Measurements from ENCODE around the gene SLC9A1. TPM values are rescaled to one million over a fixed set of nuclear protein-coding genes. Genes with fewer than 3 reads are reported as not detected.

Gene SLC9A1
- total RNA-seq, 2 donors from 2014 or later, result 22.9 to 30.4 TPM

DNA sequence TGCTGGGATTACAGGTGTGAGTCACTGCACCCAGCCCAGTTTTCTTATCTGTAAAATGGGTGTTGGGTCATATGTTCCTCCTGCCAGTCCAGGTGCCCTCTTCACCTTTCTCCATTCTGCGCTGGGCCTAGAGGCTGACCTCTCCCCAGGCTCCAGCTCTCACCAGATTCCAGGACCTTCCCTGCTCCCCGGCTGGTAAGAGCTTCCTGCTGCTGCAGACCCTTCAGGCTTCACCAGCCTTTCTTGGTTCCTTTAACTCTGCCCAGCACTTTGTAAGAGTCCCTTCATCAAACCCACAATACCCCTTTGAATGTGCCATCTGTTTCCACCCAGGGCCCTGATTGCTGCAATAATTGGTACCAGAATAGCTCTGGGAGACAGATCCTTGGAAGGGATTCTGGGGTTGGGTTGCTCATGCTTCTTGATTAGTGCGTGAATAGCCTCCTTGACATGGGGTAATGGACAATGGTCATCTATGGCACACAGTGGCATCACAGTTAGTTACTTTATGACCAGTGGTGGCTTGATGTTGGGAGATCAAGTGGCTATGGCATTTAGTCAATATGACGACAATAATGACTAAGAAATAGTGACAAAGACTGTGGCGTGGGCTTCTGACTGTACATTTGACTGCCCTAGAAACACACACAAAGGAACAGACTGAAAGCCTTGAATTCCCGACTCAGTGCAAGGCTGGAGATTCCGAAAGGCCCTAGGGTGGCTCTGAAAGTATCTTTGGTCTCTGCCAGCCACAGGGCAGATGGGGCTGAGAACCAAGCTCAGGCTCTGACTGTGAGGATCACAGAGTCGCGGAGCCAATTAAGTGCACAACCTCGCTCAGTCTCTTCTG is 67.3 kb downstream of the SLC9A1 start:
- TF ChIP-seq, protein P1, sequence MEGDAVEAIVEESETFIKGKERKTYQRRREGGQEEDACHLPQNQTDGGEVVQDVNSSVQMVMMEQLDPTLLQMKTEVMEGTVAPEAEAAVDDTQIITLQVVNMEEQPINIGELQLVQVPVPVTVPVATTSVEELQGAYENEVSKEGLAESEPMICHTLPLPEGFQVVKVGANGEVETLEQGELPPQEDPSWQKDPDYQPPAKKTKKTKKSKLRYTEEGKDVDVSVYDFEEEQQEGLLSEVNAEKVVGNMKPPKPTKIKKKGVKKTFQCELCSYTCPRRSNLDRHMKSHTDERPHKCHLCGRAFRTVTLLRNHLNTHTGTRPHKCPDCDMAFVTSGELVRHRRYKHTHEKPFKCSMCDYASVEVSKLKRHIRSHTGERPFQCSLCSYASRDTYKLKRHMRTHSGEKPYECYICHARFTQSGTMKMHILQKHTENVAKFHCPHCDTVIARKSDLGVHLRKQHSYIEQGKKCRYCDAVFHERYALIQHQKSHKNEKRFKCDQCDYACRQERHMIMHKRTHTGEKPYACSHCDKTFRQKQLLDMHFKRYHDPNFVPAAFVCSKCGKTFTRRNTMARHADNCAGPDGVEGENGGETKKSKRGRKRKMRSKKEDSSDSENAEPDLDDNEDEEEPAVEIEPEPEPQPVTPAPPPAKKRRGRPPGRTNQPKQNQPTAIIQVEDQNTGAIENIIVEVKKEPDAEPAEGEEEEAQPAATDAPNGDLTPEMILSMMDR (IDR thresholded peaks at IDR 0.05), result no peak
- no peak for TF ChIP-seq POLR2A (IDR thresholded peaks at IDR 0.05)
- no peak for TF ChIP-seq POLR2AphosphoS5 (IDR thresholded peaks at IDR 0.05)
- WGBS, result 92% methylated on average over 10 of the region's 10 CpGs
- Histone ChIP-seq H3K27ac (no peak overlapping the region), H3K9me3 (no peaks in the 10 kb centered on the region), H3K36me3 (no peaks in the 10 kb centered on the region), H3K4me3 (no peak overlapping the region), H3K27me3 (replicated peaks; ENCODE audit: insufficient read depth) (no peaks in the 10 kb centered on the region), H3K4me1 (replicated peaks) (no peaks in the 10 kb centered on the region)
- intact Hi-C loops (cut with DNase I), result no loop called here
- DNase-seq (ENCODE audit: low spot score), result no peak

DNA sequence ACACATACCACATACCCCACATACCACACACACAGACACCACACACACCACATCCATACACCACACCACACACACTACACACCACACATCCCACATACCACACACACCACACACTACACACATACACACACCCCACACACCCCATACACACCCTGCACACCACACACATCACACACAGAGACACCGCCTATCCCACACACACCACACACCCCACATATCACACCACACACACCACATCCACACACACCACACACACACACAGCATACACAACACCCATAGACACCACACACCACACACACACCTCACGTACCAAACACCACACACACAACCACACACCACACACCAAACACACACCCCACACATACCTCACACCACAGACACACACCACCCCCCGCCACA is 68.3 kb downstream of the SLC9A1 start:
- WGBS, result 96% methylated on average over 3 of the region's 3 CpGs
- TF ChIP-seq, protein P1 (IDR thresholded peaks at IDR 0.05), result no peak
- no peak for TF ChIP-seq POLR2A (IDR thresholded peaks at IDR 0.05)
- no peak for TF ChIP-seq POLR2AphosphoS5 (IDR thresholded peaks at IDR 0.05)
- Histone ChIP-seq H3K4me3 (no peak overlapping the region), H3K27ac (no peak overlapping the region), H3K4me1 (replicated peaks) (no peaks in the 10 kb centered on the region), H3K36me3 (no peaks in the 10 kb centered on the region), H3K27me3 (replicated peaks; ENCODE audit: insufficient read depth) (no peaks in the 10 kb centered on the region), H3K9me3 (no peaks in the 10 kb centered on the region)
- intact Hi-C loops (cut with DNase I), result no loop called here
- DNase-seq (ENCODE audit: low spot score), result no peak

DNA sequence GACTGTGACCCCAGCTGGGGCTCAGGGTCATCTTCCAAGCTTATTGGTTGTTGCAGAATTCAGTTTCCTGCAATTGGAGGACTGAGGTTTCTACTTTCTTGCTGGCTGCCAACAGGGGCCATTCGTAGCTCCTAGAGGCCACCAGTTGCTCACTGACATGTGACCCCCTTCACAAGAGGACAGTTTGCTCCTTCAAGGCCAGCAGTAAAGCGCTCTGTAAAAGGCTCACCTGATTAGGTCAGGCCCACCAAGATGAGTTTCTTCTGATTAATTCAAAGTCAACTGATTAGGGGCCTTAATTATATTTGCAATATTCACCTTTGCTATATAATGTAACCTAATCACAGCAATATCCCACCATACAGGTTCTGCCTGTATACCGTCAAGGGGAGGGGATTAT is 68.9 kb downstream of the SLC9A1 start:
- Histone ChIP-seq H3K27me3 (replicated peaks; ENCODE audit: insufficient read depth) (no peaks in the 10 kb centered on the region), H3K36me3 (no peaks in the 10 kb centered on the region), H3K4me1 (replicated peaks) (no peaks in the 10 kb centered on the region), H3K4me3 (no peak overlapping the region), H3K27ac (no peak overlapping the region), H3K9me3 (no peaks in the 10 kb centered on the region)
- DNase-seq (ENCODE audit: low spot score), result no peak
- intact Hi-C loops (cut with DNase I), result no loop called here
- TF ChIP-seq POLR2AphosphoS5 (IDR thresholded peaks at IDR 0.05) (no peak), POLR2A (IDR thresholded peaks at IDR 0.05) (no peak)
- TF ChIP-seq, protein P1 (IDR thresholded peaks at IDR 0.05), result no peak
- 79% methylated on average over 3 of the region's 3 CpGs for WGBS

DNA sequence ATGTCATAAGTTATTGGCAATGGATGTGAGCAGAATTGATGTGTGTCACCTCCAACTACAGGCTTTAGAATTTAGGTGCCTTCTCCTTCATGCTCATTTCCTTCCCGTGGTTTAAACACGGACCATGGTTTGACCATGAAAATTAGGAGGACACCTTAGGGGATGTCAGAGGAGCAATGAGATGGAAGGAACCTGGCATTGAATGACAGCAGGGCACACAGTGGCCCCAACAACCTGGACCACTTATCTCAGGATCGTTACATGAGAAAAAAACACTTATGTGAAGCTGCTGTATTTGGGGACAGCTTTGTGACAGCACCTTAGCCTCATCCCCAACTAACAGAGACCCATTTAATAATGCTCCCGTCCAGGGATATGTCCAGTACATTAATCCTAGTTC is 70.8 kb downstream of the SLC9A1 start:
- TF ChIP-seq POLR2AphosphoS5 (IDR thresholded peaks at IDR 0.05) (no peak), POLR2A (IDR thresholded peaks at IDR 0.05) (no peak)
- TF ChIP-seq, protein P1 (IDR thresholded peaks at IDR 0.05), result no peak
- intact Hi-C loops (cut with DNase I), result no loop called here
- DNase-seq (ENCODE audit: low spot score), result no peak
- Histone ChIP-seq H3K27me3 (replicated peaks; ENCODE audit: insufficient read depth) (no peaks in the 10 kb centered on the region), H3K4me3 (no peak overlapping the region), H3K4me1 (replicated peaks) (no peaks in the 10 kb centered on the region), H3K36me3 (no peaks in the 10 kb centered on the region), H3K27ac (no peak overlapping the region), H3K9me3 (no peaks in the 10 kb centered on the region)
- WGBS, result 85% methylated on average over 4 of the region's 4 CpGs

DNA sequence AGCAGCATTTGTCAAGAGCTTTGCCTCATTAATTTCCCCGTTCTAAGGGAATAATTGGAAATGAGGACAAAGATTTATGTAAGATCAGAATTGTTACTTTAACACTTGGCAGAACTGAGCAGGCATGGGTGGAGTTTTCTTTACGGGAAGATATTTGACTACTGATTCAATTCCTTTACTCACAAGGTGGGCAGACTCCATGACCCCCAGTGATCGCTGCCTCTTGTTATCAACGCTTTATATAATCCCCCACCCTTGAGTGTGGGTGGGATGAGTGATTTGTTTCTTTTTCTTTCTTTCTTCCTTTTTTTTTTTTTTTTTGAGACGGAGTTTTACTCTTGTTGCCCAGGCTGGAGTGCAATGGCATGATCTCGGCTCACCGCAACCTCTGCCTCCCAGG is 77.0 kb downstream of the SLC9A1 start:
- Histone ChIP-seq H3K4me1 (replicated peaks) (no peaks in the 10 kb centered on the region), H3K36me3 (no peaks in the 10 kb centered on the region), H3K27ac (no peak overlapping the region), H3K9me3 (no peaks in the 10 kb centered on the region), H3K4me3 (no peak overlapping the region), H3K27me3 (replicated peaks; ENCODE audit: insufficient read depth) (no peaks in the 10 kb centered on the region)
- DNase-seq (ENCODE audit: low spot score), result no peak
- TF ChIP-seq, protein P1 (IDR thresholded peaks at IDR 0.05), result no peak
- TF ChIP-seq POLR2A (IDR thresholded peaks at IDR 0.05) (no peak), POLR2AphosphoS5 (IDR thresholded peaks at IDR 0.05) (no peak)
- WGBS, result 50% methylated on average over 7 of the region's 7 CpGs
- intact Hi-C loops (cut with DNase I), result no loop called here
